HepG2 (cell line): Measurements from ENCODE around the gene CCDC8. TPM values are rescaled to one million over a fixed set of nuclear protein-coding genes. Genes with fewer than 3 reads are reported as not detected.

Experiments used
- ATAC-seq: fragments of 200-7000 bp; cut with Tn5 transposase; 3 replicates; pipeline ENCODE4 v1.9.1; 2020; ENCODE audit warnings: mild to moderate bottlenecking, moderate library complexity
- BruUV-seq: library from RNA; stranded (reverse); fragments of 400-500 nt; replicated peaks from 2 replicates; lab custom pipeline; 2021; lab: Mats Ljungman, UMichigan
- CTCF ChIA-PET: fragments of 300-600 bp; formaldehyde crosslinking; extraction: SDS; loops from one replicate; lab custom pipeline; 2021; ENCODE audit warnings: low total read pairs, inconsistent platforms, low intra/inter-chr PET ratio; lab: Yijun Ruan, JAX
- POLR2A ChIA-PET: fragments of 350-600 bp; sonication (Branson Sonifier 250); formaldehyde crosslinking; loops from one replicate; lab custom pipeline; 2020; ENCODE audit warnings: antibody characterized with exemption, inconsistent platforms; lab: Yijun Ruan, JAX
- DNase-seq: peaks from one replicate; pipeline ENCODE4 v3.0.0-alpha.2; 2015; ENCODE audit warnings: low spot score
- FAIRE-seq: peaks from 3 replicates; lab custom pipeline; 2011; peaks lifted over from hg19 to GRCh38; lab: Jason Lieb, UNC
- H2AFZ ChIP-seq: one replicate; pipeline ENCODE4 v1.6.1; 2011; ENCODE audit warnings: low read length, inconsistent platforms
- H3K27ac ChIP-seq: fragments of 300-600 bp; 3 replicates; pipeline ENCODE4 v1.8.0; 2011; ENCODE audit warnings: mixed run types, mild to moderate bottlenecking, mixed read lengths, low read length, inconsistent platforms; ENCODE audit not compliant: insufficient read depth; ENCODE audit errors: extremely low read length
- H3K27me3 ChIP-seq, 2 experiments: fragments of 200-600 bp in 1 of 2; 2 replicates in 1 of 2; 3 replicates in 1 of 2; pipeline versions ENCODE4 v1.6.0 to v1.8.0; 2011; ENCODE audit warnings: low read length in 2 of 2, mild to moderate bottlenecking in 2 of 2, moderate library complexity in 2 of 2, inconsistent platforms in 1 of 2; ENCODE audit not compliant: insufficient read depth in 2 of 2, control insufficient read depth in 1 of 2
- H3K36me3 ChIP-seq, 2 experiments: fragments of 200-600 bp in 1 of 2; replicated peaks in 1 of 2; 2 replicates in 1 of 2; 3 replicates in 1 of 2; pipeline versions ENCODE4 v1.5.1 to v1.8.0; 2011; ENCODE audit warnings: low read length in 2 of 2, inconsistent platforms in 1 of 2; ENCODE audit not compliant: insufficient read depth in 2 of 2, control insufficient read depth in 1 of 2
- H3K4me1 ChIP-seq: 2 replicates; pipeline ENCODE4 v1.5.1; 2012; ENCODE audit warnings: low read length, inconsistent platforms; ENCODE audit not compliant: insufficient read depth
- H3K4me2 ChIP-seq: 2 replicates; pipeline ENCODE4 v1.6.0; 2011; ENCODE audit warnings: low read depth, low read length, inconsistent platforms
- H3K4me3 ChIP-seq, 3 experiments: fragments of 200-600 bp in 1 of 3; sonication (generic), shearing (Covaris generic) in 1 of 3; replicated peaks in 1 of 3; 2 replicates each; pipeline ENCODE4 v1.5.1; 2011 to 2016; ENCODE audit warnings: low read length in 3 of 3, inconsistent platforms in 2 of 3, low read depth in 2 of 3, mild to moderate bottlenecking in 2 of 3, control low read depth in 1 of 3, mixed read lengths in 1 of 3; ENCODE audit not compliant: insufficient read depth in 1 of 3
- H3K79me2 ChIP-seq: one replicate; pipeline ENCODE4 v1.6.1; 2011; ENCODE audit warnings: low read length, inconsistent platforms; ENCODE audit not compliant: insufficient read depth
- H3K9ac ChIP-seq: 2 replicates; pipeline ENCODE4 v1.6.0; 2011; ENCODE audit warnings: mild to moderate bottlenecking, low read depth, low read length, inconsistent platforms; ENCODE audit not compliant: insufficient read depth
- H3K9me3 ChIP-seq: 2 replicates; pipeline ENCODE4 v1.5.1; 2012; ENCODE audit warnings: mild to moderate bottlenecking, low read length
- H4K20me1 ChIP-seq: 2 replicates; pipeline ENCODE4 v1.6.0; 2011; ENCODE audit warnings: inconsistent platforms, mild to moderate bottlenecking, low read length, moderate library complexity; ENCODE audit not compliant: insufficient read depth
- ATF7 ChIP-seq, 2 experiments: fragments of 450-650 bp in 1 of 2; sonication (generic) in 1 of 2; formaldehyde crosslinking in 1 of 2; IDR thresholded peaks; 2 replicates each; pipeline versions ENCODE4 v1.4.0 to v1.6.1; 2016 to 2020; ENCODE audit warnings: antibody characterized with exemption in 1 of 2, mild to moderate bottlenecking in 1 of 2, missing genetic modification reagents in 1 of 2
- CREB1 ChIP-seq, 2 experiments: fragments of 450-650 bp in 1 of 2; IDR thresholded peaks; 2 replicates each; pipeline ENCODE4 v1.6.1; 2016 to 2017; ENCODE audit warnings: control low read depth in 1 of 2, mild to moderate bottlenecking in 1 of 2, missing compliant biosample characterization in 1 of 2, missing genetic modification characterization in 1 of 2
- GABPB1 ChIP-seq: IDR thresholded peaks from 2 replicates; pipeline ENCODE4 v1.6.1; 2016; ENCODE audit warnings: mild to moderate bottlenecking, missing genetic modification reagents, moderate library complexity, missing compliant biosample characterization
- RFX1 ChIP-seq: fragments of 450-650 bp; IDR thresholded peaks from 2 replicates; pipeline ENCODE4 v1.6.1; 2017
- ZBTB34 ChIP-seq: sonication (generic); formaldehyde crosslinking; IDR thresholded peaks from 2 replicates; pipeline ENCODE4 v1.8.0; 2022; ENCODE audit warnings: mild to moderate bottlenecking, missing genetic modification reagents
- ZBTB38 ChIP-seq: sonication (generic); formaldehyde crosslinking; IDR thresholded peaks from 2 replicates; pipeline ENCODE4 v1.5.1; 2020; ENCODE audit warnings: mild to moderate bottlenecking, missing genetic modification reagents
- WGBS: methylation state at CpG from one replicate; pipeline ENCODE4 v1.1.6; 2017; ENCODE audit warnings: low lambda C conversion rate; 5-methylcytosine and 5-hydroxymethylcytosine counted together
- in situ Hi-C: cut with HindIII; loops from 2 replicates; pipeline ENCODE4 v1.10.0; 2017; ENCODE audit warnings: low pct_unique_long_range_greater_than_20kb; ENCODE audit not compliant: extremely low pct_ligation_motif_present
- intact Hi-C: fragments of 100-400 bp; cut with micrococcal nuclease; formaldehyde crosslinking; loops from one replicate; pipeline ENCODE4 v1.10.0; 2022; ENCODE audit not compliant: unreplicated experiment
- polyA plus RNA-seq, 8 experiments: library from polyadenylated mRNA; depleted of rRNA in 3 of 8; stranded (reverse) in 7 of 8; unstranded in 1 of 8; fragments of >200 nt; fragmentation: Illumina TruSeq in 4 of 8; extraction: Trizol in 4 of 8; gene quantifications; 2 replicates each; pipeline versions ENCODE4 v1.2.1 to v1.2.3, GENCODE V29; 2011 to 2016; ENCODE audit warnings: low read depth in 4 of 8, missing spikeins in 1 of 8, mixed read lengths in 1 of 8; ENCODE audit not compliant: insufficient read depth in 1 of 8
- total RNA-seq, 5 experiments: library from RNA; depleted of rRNA; stranded (reverse); fragments of >200 nt; fragmentation: Illumina TruSeq; extraction: Trizol; gene quantifications; 2 replicates each; pipeline ENCODE4 v1.2.3, GENCODE V29; 2016; ENCODE audit warnings: low read depth in 1 of 5

Gene CCDC8
- total and polyA plus RNA-seq, 2 of the 13 experiments (the other 11 are each of a cell fraction or from before 2014, with no cell fraction given): 0.04 TPM; not detected in 1

- FAIRE-seq: no peak
- peaks cover 0 to 16% of the 10 kb centered on the region in 2 experiments; a peak in 3 of 5 replicates for H3K27me3 ChIP-seq
- H3K27ac ChIP-seq: no peak within 1 kb of the TSS
- no peaks in the 10 kb centered on the region for H3K79me2 ChIP-seq
- ATAC-seq: no peak
- no peak for DNase-seq
- peaks cover 27% of the 10 kb centered on the region for H3K4me1 ChIP-seq
- no peaks in the 10 kb centered on the region for H3K9me3 ChIP-seq
- WGBS: 53% methylated on average over 30 of the region's 52 CpGs
- peak; percentile 19; the same call in 1 of the 2 replicates for TF ChIP-seq ZBTB38 (CRISPR knock-in tag)
- no peak for TF ChIP-seq ZBTB34 (CRISPR knock-in tag)
- TF ChIP-seq CREB1 (IDR thresholded peaks at IDR 0.05): peak; percentile 96
- no peak for TF ChIP-seq CREB1 (CRISPR knock-in tag; IDR thresholded peaks at IDR 0.05)
- TF ChIP-seq GABPB1: peak; percentile 27; the same call in 1 of the 2 replicates
- peak; percentile 18; the same call in 1 of the 2 replicates for TF ChIP-seq RFX1
- TF ChIP-seq ATF7 (IDR thresholded peaks at IDR 0.05): peak; percentile 95
- no peak for TF ChIP-seq ATF7 (CRISPR knock-in tag; IDR thresholded peaks at IDR 0.05)
- in situ Hi-C loops (no loop called here), intact Hi-C loops (no loop called here)
- H4K20me1 ChIP-seq: no peaks in the 10 kb centered on the region
- H2AFZ ChIP-seq: no peak within 1 kb of the TSS
- no peak within 1 kb of the TSS for H3K4me3 ChIP-seq
- H3K4me2 ChIP-seq: no peak within 1 kb of the TSS
- no peaks in the 10 kb centered on the region for H3K36me3 ChIP-seq
- H3K9ac ChIP-seq: no peak within 1 kb of the TSS
- BruUV-seq: no TSS peak
- POLR2A ChIA-PET: no interaction called here
- CTCF ChIA-PET: no interaction called here
These were observed 15.1 kb upstream of the CCDC8 start, which contains the start of gene PNMA8C for GRCh38 chr19:46428239-46429135. TSS of gene PNMA8C (minus strand) at chr19:46428936. CDS start at chr19:46428359, 577 bp downstream.
